HG03457 (cell line): Measurements from ENCODE around the gene NDST1.
A peak's percentile ranks its signal among the peaks of the same experiment; 100 is the strongest.

Experiments
- ATAC-seq: cut with Tn5 transposase; IDR thresholded peaks from one replicate; pipeline ENCODE4 v1.9.1; 2021; ENCODE audit warnings: moderate number of reproducible peaks; ENCODE audit not compliant: unreplicated experiment

Gene NDST1

DNA sequence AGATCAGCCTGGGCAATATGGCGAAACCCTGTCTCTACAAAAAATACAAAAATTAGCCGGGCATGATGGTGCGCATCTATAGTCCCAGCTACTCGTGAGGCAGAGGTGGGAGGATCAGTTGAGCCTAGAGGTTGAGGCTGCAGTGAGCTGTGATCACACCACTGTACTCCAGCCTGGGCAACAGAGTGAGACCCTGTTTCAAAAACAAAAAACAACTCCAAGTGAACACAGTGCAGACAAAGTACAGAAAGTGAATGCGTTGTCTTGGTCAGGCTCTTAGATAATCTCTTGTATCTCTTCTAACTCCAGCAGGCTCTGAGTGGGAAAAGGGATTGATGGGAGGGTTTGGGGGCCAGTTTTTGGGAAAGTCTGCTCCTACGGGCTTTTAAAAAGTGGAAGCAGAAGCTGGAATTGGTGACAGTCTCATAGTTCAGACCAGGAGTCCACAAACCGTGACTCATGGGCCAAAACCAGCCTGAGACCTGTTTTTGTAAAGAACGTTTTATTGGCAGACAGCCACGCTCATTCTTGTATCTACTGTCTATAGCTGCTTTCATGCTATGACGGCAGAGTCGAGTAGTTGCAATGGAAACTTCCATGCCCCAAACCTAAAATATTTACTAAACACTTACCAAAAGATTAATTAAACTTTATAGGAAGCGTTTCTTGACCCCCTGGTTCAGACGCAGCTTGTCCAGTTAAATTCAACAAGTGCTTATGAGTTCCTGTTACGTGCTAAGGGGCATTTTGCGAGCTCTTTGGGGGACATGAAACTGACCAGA lies 32.9 kb downstream of the NDST1 start:
- no peak for ATAC-seq

DNA sequence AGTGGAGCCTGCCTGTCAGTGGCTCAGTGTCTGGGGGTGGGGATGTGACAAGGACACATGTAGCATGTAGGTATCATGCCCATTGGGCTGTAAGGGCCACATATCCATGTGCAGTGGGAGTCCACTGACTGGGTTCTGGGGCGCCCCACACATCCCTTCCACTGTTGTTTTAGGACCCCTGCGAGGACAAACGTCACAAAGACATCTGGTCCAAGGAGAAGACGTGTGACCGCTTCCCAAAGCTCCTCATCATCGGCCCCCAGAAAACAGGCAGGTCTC lies 33.4 kb downstream of the NDST1 start:
- ATAC-seq, result no peak

GRCh38 chr5:150541895-150542294 lies 34.0 kb downstream of the NDST1 start:
- no peak for ATAC-seq

DNA sequence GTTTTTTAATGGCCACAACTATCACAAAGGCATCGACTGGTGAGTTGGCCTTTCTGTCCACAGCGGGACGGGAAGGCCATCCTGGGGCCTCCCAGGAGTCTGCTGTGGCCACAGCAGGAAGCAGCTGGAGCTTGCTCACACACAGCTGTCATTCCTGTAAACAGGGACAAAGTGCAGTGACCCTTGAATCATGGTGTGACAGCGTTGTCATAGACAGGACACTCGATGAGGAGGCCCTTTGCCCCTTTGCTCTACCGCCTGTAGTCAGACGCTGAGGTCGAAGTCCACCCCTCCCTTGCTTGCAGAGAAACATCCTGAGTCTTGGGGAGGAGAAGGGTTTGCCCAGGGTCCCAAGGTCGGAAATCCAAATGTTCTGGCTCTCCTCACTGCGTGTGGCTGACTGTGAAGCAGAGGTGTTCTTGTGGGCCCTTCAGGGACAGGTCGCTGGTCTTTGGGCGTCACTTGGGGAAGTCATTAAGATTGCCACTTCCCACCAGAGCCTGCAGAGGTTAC lies 35.1 kb downstream of the NDST1 start:
- ATAC-seq, result no peak

DNA sequence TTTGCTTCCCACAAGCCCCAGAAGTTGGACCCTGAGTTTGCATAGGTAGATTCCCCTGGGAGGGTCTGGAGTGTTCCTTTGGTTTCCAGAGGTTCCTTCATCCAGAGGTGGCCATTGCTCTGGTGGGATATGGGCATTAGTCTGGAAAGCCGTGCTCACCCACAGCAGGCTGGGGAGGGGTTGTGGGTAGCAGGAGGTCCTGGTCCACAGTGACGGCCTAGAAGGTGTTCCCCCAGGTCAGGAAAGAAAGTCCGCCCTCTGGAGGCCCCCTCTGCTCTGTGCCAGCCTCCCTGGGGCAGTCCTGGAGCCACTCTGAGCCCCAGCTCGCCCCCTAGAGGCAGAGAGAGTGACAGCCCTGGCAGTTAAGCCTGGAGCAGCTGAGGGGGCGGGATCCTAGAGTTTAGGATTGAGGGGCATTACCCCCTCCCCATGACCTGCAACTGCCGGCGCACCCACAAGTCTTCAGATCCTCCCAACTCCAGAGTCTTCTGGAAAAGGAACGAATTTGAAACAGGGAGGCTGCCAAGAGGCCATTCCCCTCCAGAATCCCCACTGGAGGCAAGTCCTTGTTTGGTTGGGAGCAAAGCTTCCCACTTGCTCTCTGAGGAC lies 36.8 kb downstream of the NDST1 start:
- peak; percentile 80 for ATAC-seq

GRCh38 chr5:150545246-150545645 lies 37.3 kb downstream of the NDST1 start:
- no peak for ATAC-seq

GRCh38 chr5:150548123-150548522 lies 40.2 kb downstream of the NDST1 start:
- no peak for ATAC-seq

- no peak for ATAC-seq
These were observed 41.8 kb downstream of the NDST1 start for GRCh38 chr5:150549735-150550134.

GRCh38 chr5:150550286-150550685 lies 42.4 kb downstream of the NDST1 start:
- ATAC-seq, result no peak

DNA sequence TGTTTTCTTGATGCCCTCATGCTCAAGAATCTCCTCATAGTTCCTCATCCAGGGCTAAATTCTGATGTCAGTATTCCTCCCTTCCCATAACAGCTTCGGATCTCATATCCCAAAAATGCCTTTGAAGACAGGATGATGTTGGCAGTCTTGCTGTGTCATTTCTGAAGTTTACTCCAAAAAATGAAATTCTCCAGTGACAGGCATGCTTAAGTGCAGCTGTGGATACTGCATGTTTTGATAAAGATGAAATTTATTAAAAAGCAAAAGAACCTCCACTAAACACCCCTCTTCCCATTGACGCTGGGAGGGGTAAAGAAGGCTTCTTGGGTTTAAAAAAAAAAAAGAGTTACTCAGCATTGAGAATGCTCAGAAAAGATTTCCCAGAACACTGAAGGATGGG lies 43.1 kb downstream of the NDST1 start:
- ATAC-seq, result no peak

DNA sequence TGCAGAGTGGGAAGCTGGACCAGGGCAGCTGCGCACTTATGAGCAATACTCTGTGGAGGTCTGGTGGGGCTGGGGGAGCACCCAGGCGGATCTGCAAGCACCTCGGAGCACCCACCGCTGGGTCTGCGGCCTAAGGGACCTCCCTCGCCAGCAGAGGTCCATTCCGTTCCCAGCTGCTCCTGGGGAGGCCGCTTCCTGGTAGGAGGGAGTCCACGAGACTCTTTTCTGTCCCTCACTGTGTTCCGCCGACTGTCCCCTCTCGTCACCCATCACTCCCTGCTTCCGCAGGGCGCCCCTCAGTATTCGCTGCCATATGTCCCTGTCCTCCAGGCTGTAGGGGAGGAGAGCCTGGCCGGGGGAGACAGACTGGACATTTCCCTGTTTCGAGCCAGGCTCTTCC lies 45.5 kb downstream of the NDST1 start:
- ATAC-seq, result no peak

DNA sequence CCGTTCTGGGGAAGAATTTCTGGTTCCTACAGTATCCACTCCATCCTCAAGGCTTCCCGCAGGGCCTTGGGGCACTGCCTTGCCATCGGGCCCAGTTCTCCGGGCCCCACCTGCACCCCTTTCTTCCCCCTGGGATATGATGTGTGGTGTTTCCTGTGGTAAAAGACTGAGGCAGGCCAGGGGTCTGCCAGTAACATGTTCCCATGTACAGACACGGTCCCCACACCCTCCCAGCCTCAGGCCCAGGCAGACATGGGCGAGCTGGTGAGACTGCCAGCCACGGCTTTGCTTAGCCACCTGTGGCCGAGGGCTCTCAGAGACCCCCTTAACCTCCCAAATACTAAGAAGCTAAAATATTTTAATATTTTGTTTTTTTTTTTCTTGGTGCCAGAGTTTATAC lies 46.0 kb downstream of the NDST1 start:
- ATAC-seq, result no peak

GRCh38 chr5:150554857-150555256 lies 46.9 kb downstream of the NDST1 start:
- no peak for ATAC-seq

GRCh38 chr5:150556106-150556505 lies 48.2 kb downstream of the NDST1 start:
- no peak for ATAC-seq

- ATAC-seq, result no peak
These were observed 49.1 kb downstream of the NDST1 start for GRCh38 chr5:150556859-150557508.

DNA sequence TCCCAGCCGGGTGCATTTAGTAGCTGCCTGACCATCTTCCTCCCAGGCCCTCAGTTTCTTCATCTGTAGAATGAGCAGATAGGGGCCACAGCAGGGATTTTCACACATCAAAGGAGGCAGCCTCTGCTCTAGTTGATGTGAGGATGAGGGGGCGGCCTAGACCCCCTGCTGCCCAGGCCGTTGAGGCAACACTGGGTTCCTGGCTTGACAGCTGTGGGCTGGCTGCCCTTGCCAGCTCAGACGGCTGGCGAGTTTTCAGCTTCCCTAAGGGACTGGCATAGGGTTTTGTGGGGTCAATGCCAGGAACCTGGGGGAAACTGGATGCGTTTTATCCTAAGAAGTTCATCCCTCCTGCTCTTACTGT lies 49.6 kb downstream of the NDST1 start:
- ATAC-seq, result no peak

DNA sequence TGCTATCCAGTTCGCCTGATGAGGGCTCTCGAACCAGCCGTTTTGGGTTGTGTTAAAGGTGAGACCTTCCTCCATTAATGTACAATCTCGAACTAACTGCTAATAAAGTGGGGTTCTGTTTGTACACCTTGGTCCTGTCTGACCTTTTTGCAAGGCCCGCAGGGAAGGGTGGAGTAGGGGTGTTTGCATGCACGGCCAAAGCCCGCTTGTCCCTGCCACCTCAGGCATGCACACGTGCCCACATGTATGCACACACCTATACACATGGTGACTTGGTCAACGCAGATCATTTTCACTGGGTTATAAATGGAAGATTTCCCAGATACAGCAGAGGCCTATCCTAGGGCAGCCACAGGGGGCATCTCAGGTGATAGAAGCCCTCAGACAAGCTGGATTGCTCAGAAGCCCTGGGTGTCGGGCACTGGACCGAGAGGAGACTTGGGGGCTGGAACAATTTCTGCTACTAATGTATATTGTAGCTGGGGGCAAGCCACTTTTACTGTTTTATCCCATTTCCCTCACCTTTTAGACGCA lies 50.2 kb downstream of the NDST1 start:
- ATAC-seq, result no peak

DNA sequence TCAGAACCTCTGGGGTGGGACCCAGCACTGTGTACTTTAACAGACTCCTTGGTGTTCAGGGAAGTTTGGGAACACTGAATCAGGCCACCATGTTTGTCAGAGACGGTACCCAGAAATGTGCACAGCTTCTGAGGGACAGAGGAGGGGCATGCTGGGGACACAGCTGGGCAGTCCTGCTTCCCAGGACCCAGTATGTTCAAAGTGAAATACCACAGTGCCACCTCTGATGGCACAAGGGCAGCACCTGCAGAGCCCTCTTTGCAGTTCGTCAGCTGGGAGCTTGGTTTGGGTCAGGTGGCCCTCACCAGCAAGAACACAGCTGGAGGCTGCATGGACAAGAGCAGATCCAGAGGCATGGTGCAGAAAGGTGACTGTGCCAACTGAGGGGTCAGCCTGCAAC lies 51.2 kb downstream of the NDST1 start:
- ATAC-seq, result no peak

DNA sequence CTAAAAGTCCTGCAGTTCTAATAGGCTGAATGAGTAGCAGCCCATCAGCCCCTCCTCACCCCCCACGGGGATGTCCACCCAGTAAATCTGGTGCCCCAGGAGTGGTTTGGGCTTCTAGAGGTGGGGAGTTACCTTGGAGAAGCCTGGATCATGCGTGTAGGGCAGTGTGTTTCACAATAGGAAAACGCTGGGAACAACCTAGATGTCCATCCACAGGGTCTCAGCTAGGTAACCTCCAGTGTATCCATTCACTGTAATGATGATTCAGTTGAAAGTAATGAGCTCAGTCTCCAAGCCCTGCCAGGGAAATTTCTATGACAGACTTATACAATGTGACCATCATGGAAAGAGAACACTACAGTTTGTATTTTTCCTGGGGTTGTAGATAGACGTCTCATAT lies 51.8 kb downstream of the NDST1 start:
- no peak for ATAC-seq

DNA sequence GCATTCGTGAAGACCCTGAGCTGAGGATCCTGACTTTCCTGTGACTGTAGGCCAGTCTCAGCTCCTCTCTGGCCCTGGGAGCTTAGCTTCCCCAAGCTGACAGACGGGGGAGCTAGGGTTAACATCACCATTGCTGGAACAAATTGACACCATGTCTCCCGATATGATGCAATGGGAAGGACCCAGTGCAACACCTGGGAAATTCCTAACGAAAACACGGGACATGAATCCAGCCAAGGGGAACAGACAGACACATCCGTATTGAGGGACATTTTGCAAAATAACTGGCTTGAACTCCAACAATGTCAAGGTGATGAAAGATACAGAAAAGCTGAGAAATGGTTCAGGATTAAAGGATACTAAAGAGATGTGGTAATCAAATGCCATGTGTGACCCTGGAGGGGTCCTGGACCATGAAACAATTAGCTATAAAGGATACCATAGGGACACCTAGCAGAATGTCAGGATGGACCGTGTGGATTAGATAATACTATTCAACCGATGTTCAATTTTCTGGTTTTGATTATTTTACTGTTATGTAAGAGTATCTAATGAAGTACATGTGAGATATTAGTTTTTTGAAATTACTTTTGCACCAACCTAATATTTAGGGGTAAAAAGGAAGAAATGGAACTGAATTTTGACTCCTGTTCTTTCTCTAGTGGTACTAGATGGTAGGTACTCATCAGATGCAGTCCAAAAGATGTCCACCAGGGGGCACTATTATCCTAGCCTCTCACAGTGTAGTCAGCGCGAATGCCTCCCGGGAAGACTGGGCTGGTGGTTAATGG lies 52.7 kb downstream of the NDST1 start:
- ATAC-seq, result no peak

- ATAC-seq, result no peak
These were observed 53.2 kb downstream of the NDST1 start for GRCh38 chr5:150561192-150561512.
